GM12878 (cell line): ENCODE results near the gene SLC24A3. TPM values are rescaled to one million over a fixed set of nuclear protein-coding genes. Genes with fewer than 3 reads are reported as not detected.

Experiments
- ATAC-seq: fragments of 200-7000 bp; cut with Tn5 transposase; 3 replicates; pipeline ENCODE4 v1.9.1; 2020; ENCODE audit warnings: mild to moderate bottlenecking, moderate library complexity
- BruUV-seq: library from RNA; stranded (reverse); fragments of 400-500 nt; replicated peaks from 2 replicates; lab custom pipeline; 2021; lab: Mats Ljungman, UMichigan
- CTCF ChIA-PET: fragments of 300-600 bp; sonication (Branson Sonifier 250); formaldehyde crosslinking; extraction: SDS; loops from one replicate; lab custom pipeline; 2021; ENCODE audit warnings: inconsistent platforms; lab: Yijun Ruan, JAX
- POLR2A ChIA-PET: fragments of 350-600 bp; formaldehyde crosslinking; extraction: SDS; loops from one replicate; lab custom pipeline; 2021; ENCODE audit warnings: inconsistent platforms; lab: Charles Lee
- RAD21 ChIA-PET: fragments of 300-600 bp; sonication (Branson Sonifier 250); formaldehyde crosslinking; loops from one replicate; lab custom pipeline; 2023; ENCODE audit warnings: antibody characterized with exemption; ENCODE audit not compliant: unreplicated experiment; lab: Charles Lee
- SMC1A ChIA-PET: fragments of 300-600 bp; sonication (Branson Sonifier 250); formaldehyde crosslinking; loops from one replicate; lab custom pipeline; 2023; ENCODE audit not compliant: unreplicated experiment, uncharacterized antibody; lab: Charles Lee
- DNase-seq: peaks from one replicate; pipeline ENCODE4 v3.0.0-alpha.2; 2011; ENCODE audit warnings: low read depth, low spot score
- FAIRE-seq: peaks from 3 replicates; lab custom pipeline; 2011; peaks lifted over from hg19 to GRCh38; lab: Jason Lieb, UNC
- H2AFZ ChIP-seq: 2 replicates; pipeline ENCODE4 v1.6.0; 2011; ENCODE audit warnings: low read depth, low read length, control low read depth; ENCODE audit not compliant: control insufficient read depth
- H3K27ac ChIP-seq: 2 replicates; pipeline ENCODE4 v1.5.1; 2011; ENCODE audit warnings: control low read depth; ENCODE audit not compliant: control insufficient read depth, insufficient read depth
- H3K27me3 ChIP-seq, 2 experiments: replicated peaks in 1 of 2; 2 replicates each; pipeline versions ENCODE4 v1.6.0 to v1.6.1; 2011; ENCODE audit warnings: low read length in 1 of 2; ENCODE audit not compliant: control insufficient read depth in 2 of 2, insufficient read depth in 2 of 2
- H3K36me3 ChIP-seq, 2 experiments: 2 replicates each; pipeline ENCODE4 v1.5.1; 2011; ENCODE audit warnings: low read length in 1 of 2; ENCODE audit not compliant: control insufficient read depth in 2 of 2, insufficient read depth in 2 of 2
- H3K4me1 ChIP-seq: 2 replicates; pipeline ENCODE4 v1.6.1; 2011; ENCODE audit warnings: mild to moderate bottlenecking, low read length, moderate library complexity, mixed read lengths; ENCODE audit not compliant: control insufficient read depth, insufficient read depth
- H3K4me2 ChIP-seq: 2 replicates; pipeline ENCODE4 v1.6.0; 2011; ENCODE audit warnings: control low read depth; ENCODE audit not compliant: control insufficient read depth, insufficient read depth
- H3K4me3 ChIP-seq: fragments of 200-600 bp; sonication (generic); 2 replicates; pipeline ENCODE4 v1.5.1; 2016
- H3K79me2 ChIP-seq: 2 replicates; pipeline ENCODE4 v1.6.0; 2011; ENCODE audit warnings: low read length; ENCODE audit not compliant: control insufficient read depth, insufficient read depth
- H3K9ac ChIP-seq: 2 replicates; pipeline ENCODE4 v1.8.0; 2011; ENCODE audit warnings: low read length, control low read depth, mixed read lengths; ENCODE audit not compliant: control insufficient read depth, insufficient read depth
- H3K9me3 ChIP-seq: replicated peaks from 3 replicates; pipeline ENCODE4 v1.5.1; 2011; ENCODE audit warnings: mild to moderate bottlenecking, low read length; ENCODE audit not compliant: control insufficient read depth, insufficient read depth
- H4K20me1 ChIP-seq: 2 replicates; pipeline ENCODE4 v1.6.0; 2011; ENCODE audit not compliant: control insufficient read depth, insufficient read depth
- BCL11A ChIP-seq: IDR thresholded peaks from 2 replicates; pipeline ENCODE4 v1.6.1; 2011; ENCODE audit warnings: low read depth, low read length
- CHD2 ChIP-seq: IDR thresholded peaks from 2 replicates; pipeline ENCODE4 v1.6.1; 2011; ENCODE audit warnings: low read depth, low read length, improper control_type of control experiment, borderline replicate concordance
- FOS ChIP-seq: IDR thresholded peaks from 3 replicates; pipeline ENCODE4 v1.6.1; 2011; ENCODE audit warnings: borderline replicate concordance; ENCODE audit not compliant: insufficient read length; ENCODE audit errors: extremely low read depth
- KDM1A ChIP-seq: fragments of 200-600 bp; sonication (generic); IDR thresholded peaks from 2 replicates; pipeline ENCODE4 v1.6.1; 2016; ENCODE audit warnings: borderline replicate concordance
- KLF5 ChIP-seq: fragments of 450-650 bp; IDR thresholded peaks from 2 replicates; pipeline ENCODE4 v1.6.1; 2014; ENCODE audit warnings: mild to moderate bottlenecking; ENCODE audit not compliant: partially characterized antibody
- MTA3 ChIP-seq: IDR thresholded peaks from 2 replicates; pipeline ENCODE4 v1.6.1; 2012; ENCODE audit warnings: low read length, inconsistent platforms, borderline replicate concordance
- MYB ChIP-seq: fragments of 150-350 bp; IDR thresholded peaks from 2 replicates; pipeline ENCODE4 v1.6.1; 2014; ENCODE audit warnings: mild to moderate bottlenecking, low read depth, low read length, borderline replicate concordance
- NFIC ChIP-seq: IDR thresholded peaks from 2 replicates; pipeline ENCODE4 v1.6.1; 2012; ENCODE audit warnings: low read depth, mild to moderate bottlenecking, inconsistent platforms, low read length, moderate library complexity
- NFYA ChIP-seq: IDR thresholded peaks from 2 replicates; pipeline ENCODE4 v1.6.1; 2011; ENCODE audit warnings: low read depth, mild to moderate bottlenecking, low read length, improper control_type of control experiment, borderline replicate concordance
- NR2F1 ChIP-seq: fragments of 450-650 bp; conservative IDR thresholded peaks from 2 replicates; pipeline ENCODE4 v1.6.1; 2017; ENCODE audit warnings: mild to moderate bottlenecking
- PAX5 ChIP-seq: IDR thresholded peaks from 2 replicates; pipeline ENCODE4 v1.6.1; 2011; ENCODE audit warnings: low read depth, low read length, borderline replicate concordance
- RELA ChIP-seq: fragments of 450-650 bp; IDR thresholded peaks from 2 replicates; pipeline ENCODE4 v1.8.0; 2014; ENCODE audit warnings: borderline replicate concordance; ENCODE audit not compliant: partially characterized antibody
- SMAD1 ChIP-seq: fragments of 450-650 bp; IDR thresholded peaks from 2 replicates; pipeline ENCODE4 v1.6.1; 2018; ENCODE audit warnings: mild to moderate bottlenecking, low read depth; ENCODE audit not compliant: partially characterized antibody
- SRF ChIP-seq, 2 experiments: IDR thresholded peaks; 2 replicates each; pipeline ENCODE4 v1.6.1; 2011; ENCODE audit warnings: low read depth in 2 of 2, low read length in 2 of 2, mild to moderate bottlenecking in 1 of 2, moderate library complexity in 1 of 2
- TAF1 ChIP-seq: IDR thresholded peaks from 2 replicates; pipeline ENCODE4 v1.6.1; 2011; ENCODE audit warnings: mild to moderate bottlenecking, low read depth, low read length, borderline replicate concordance
- TARDBP ChIP-seq: IDR thresholded peaks from 2 replicates; pipeline ENCODE4 v1.6.1; 2016; ENCODE audit warnings: borderline replicate concordance
- TCF12 ChIP-seq: IDR thresholded peaks from 2 replicates; pipeline ENCODE4 v1.6.1; 2011; ENCODE audit warnings: low read depth, mild to moderate bottlenecking, low read length
- TCF7 ChIP-seq: IDR thresholded peaks from 2 replicates; pipeline ENCODE4 v1.6.1; 2014; ENCODE audit warnings: antibody characterized with exemption, borderline replicate concordance
- ZNF207 ChIP-seq: fragments of 450-650 bp; IDR thresholded peaks from 2 replicates; pipeline ENCODE4 v1.6.1; 2014; ENCODE audit warnings: antibody characterized with exemption, mild to moderate bottlenecking, borderline replicate concordance
- WGBS: methylation state at CpG from one replicate; pipeline ENCODE4 v1.1.6; 2016; ENCODE audit warnings: low lambda C conversion rate; ENCODE audit not compliant: insufficient replicate concordance, insufficient coverage; ENCODE audit errors: missing lambda C conversion rate; 5-methylcytosine and 5-hydroxymethylcytosine counted together
- in situ Hi-C: fragments of 300-500 bp; cut with MboI; formaldehyde crosslinking; loops from 9 replicates; pipeline ENCODE4 v1.14.3; 2018; ENCODE audit warnings: mixed read lengths
- intact Hi-C: fragments of 100-400 bp; cut with micrococcal nuclease; formaldehyde crosslinking; loops from one replicate; pipeline ENCODE4 v1.14.2; 2022; ENCODE audit not compliant: unreplicated experiment
- polyA plus RNA-seq, 11 experiments: library from polyadenylated mRNA; depleted of rRNA in 4 of 11; unstranded in 6 of 11; stranded (reverse) in 5 of 11; fragments of >200 nt; fragmentation: Nextera tagmentation in 4 of 11; fragmentation: Illumina TruSeq in 1 of 11; extraction: Ambion mirVana in 4 of 11; extraction: Trizol in 1 of 11; gene quantifications; 1 replicate in 1 of 11; 2 replicates in 10 of 11; pipeline versions ENCODE4 v1.2.1 to v1.2.3, GENCODE V29; 2011 to 2016; ENCODE audit warnings: inconsistent platforms in 2 of 11, missing spikeins in 2 of 11, low read depth in 1 of 11
- total RNA-seq, 4 experiments: library from RNA; depleted of rRNA in 3 of 4; stranded (reverse); fragments of >200 nt in 3 of 4; fragmentation: Illumina TruSeq in 1 of 4; extraction: Trizol in 1 of 4; gene quantifications; 2 replicates each; pipeline versions ENCODE4 v1.2.1 to v1.2.3, GENCODE V29; 2013 to 2021
- TF ChIP-seq, protein P1 (sequence below): IDR thresholded peaks from 2 replicates; pipeline ENCODE4 v1.6.1; 2011; ENCODE audit warnings: low read depth, mild to moderate bottlenecking, low read length, moderate library complexity, borderline replicate concordance; ENCODE audit errors: extremely low read depth
- TF ChIP-seq, protein P2 (sequence below): IDR thresholded peaks from 2 replicates; pipeline ENCODE4 v1.6.1; 2011; ENCODE audit warnings: low read depth, low read length, improper control_type of control experiment, borderline replicate concordance
- TF ChIP-seq, protein P3 (sequence below), 3 experiments: IDR thresholded peaks in 2 of 3; conservative IDR thresholded peaks in 1 of 3; 2 replicates each; pipeline ENCODE4 v1.5.1; 2011; ENCODE audit warnings: low read depth in 3 of 3, low read length in 3 of 3, mild to moderate bottlenecking in 3 of 3, control low read depth in 2 of 3, moderate library complexity in 2 of 3, inconsistent platforms in 1 of 3, mixed read lengths in 1 of 3; ENCODE audit not compliant: control insufficient read depth in 2 of 3, insufficient read depth in 1 of 3; ENCODE audit errors: extremely low read depth in 1 of 3

Gene SLC24A3
- total and polyA plus RNA-seq, 10 of the 15 experiments (the other 5 are each of a cell fraction or from before 2014, with no cell fraction given): 0.04 TPM; not detected in 9

DNA sequence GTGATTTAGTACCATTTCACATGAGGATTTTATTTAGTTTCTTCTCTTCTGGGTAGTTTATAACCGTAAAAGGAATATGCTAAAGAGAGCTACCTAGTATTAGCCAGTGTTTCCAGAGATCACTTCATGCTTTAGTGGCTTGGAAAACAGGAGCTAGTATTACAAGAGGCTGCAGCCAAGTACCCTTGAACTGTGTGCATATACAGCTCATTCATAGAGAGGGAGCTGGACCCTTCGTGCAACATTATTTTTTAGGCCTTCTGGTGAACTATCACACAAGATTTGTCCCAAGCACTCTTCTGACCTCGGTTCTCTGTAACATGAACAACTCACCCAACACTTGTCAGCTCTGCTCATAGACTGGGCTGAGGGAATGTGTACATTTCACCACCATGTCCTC, 470.7 kb downstream of the SLC24A3 start (continued):
- TF ChIP-seq, protein P1, sequence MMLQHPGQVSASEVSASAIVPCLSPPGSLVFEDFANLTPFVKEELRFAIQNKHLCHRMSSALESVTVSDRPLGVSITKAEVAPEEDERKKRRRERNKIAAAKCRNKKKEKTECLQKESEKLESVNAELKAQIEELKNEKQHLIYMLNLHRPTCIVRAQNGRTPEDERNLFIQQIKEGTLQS: no peak
- no peak for TF ChIP-seq PAX5

DNA sequence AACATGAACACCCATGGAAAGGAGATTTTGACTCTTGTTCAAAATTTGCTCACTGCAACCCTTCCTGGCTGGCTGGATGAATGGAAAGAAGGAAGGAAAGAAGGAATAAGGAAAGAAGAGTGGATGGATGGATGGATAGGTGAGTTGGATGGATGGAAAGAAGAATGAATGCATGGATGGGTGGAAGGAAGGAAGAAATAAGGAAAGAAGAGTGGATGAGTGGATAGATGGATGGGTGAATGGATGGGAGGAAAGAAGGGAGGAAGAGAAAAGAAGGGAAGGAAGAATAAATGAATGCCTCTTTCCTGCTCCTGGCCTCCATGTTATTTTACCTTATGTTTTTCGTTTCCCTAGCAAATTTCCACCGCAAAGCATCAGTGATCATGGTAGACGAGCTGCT, 471.4 kb downstream of the SLC24A3 start:
- FAIRE-seq: no peak
- no peaks in the 10 kb centered on the region for H3K79me2 ChIP-seq
- intact Hi-C loops (no loop called here), in situ Hi-C loops (no loop called here)
- ChIA-PET RAD21 (interaction anchor here (1.5 kb wide), 1 partner anchor 9 kb away, joined by 6 read pairs; no protein-coding TSS in a partner anchor), CTCF (interaction anchor here (0.6 to 2.2 kb wide), 3 partner anchors 12 to 478 kb away, joined by 3 to 7 read pairs (median 4); no protein-coding TSS in a partner anchor), SMC1A (interaction anchor here (0.7 kb wide), 1 partner anchor 11 kb away, joined by 3 read pairs; no protein-coding TSS in a partner anchor), POLR2A (no interaction called here)
- H3K36me3 ChIP-seq: no peaks in the 10 kb centered on the region
- DNase-seq: no peak
- H3K27ac ChIP-seq: no peak overlapping the region
- H4K20me1 ChIP-seq: no peaks in the 10 kb centered on the region
- H3K9ac ChIP-seq: no peak overlapping the region
- H3K4me3 ChIP-seq: no peak overlapping the region
- no peaks in the 10 kb centered on the region for H3K4me1 ChIP-seq
- H2AFZ ChIP-seq: no peak overlapping the region
- peaks cover 2% of the 10 kb centered on the region; the same call in 1 of the 3 replicates for H3K9me3 ChIP-seq
- WGBS: 25% methylated on average over 3 of the region's 3 CpGs
- ATAC-seq: no peak
- no TSS peak for BruUV-seq
- TF ChIP-seq MYB (no peak), MTA3 (no peak), NFIC (no peak), KLF5 (no peak), KDM1A (no peak), TAF1 (no peak), TARDBP (no peak), SRF (IDR thresholded peaks at IDR 0.05; ENCODE audit: low read depth in 2 of 2, low read length in 2 of 2) (no peak), ZNF207 (no peak), FOS (no peak), RELA (no peak), NR2F1 (no peak), BCL11A (no peak), CHD2 (no peak), NFYA (no peak), SMAD1 (no peak), TCF7 (no peak), TCF12 (no peak)
- TF ChIP-seq, protein P2, sequence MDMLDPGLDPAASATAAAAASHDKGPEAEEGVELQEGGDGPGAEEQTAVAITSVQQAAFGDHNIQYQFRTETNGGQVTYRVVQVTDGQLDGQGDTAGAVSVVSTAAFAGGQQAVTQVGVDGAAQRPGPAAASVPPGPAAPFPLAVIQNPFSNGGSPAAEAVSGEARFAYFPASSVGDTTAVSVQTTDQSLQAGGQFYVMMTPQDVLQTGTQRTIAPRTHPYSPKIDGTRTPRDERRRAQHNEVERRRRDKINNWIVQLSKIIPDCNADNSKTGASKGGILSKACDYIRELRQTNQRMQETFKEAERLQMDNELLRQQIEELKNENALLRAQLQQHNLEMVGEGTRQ: no peak
- TF ChIP-seq, protein P3, sequence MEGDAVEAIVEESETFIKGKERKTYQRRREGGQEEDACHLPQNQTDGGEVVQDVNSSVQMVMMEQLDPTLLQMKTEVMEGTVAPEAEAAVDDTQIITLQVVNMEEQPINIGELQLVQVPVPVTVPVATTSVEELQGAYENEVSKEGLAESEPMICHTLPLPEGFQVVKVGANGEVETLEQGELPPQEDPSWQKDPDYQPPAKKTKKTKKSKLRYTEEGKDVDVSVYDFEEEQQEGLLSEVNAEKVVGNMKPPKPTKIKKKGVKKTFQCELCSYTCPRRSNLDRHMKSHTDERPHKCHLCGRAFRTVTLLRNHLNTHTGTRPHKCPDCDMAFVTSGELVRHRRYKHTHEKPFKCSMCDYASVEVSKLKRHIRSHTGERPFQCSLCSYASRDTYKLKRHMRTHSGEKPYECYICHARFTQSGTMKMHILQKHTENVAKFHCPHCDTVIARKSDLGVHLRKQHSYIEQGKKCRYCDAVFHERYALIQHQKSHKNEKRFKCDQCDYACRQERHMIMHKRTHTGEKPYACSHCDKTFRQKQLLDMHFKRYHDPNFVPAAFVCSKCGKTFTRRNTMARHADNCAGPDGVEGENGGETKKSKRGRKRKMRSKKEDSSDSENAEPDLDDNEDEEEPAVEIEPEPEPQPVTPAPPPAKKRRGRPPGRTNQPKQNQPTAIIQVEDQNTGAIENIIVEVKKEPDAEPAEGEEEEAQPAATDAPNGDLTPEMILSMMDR (IDR thresholded peaks at IDR 0.05 in 2 of 3, conservative IDR thresholded peaks at IDR 0.05 in 1 of 3; ENCODE audit: control insufficient read depth in 2 of 3, extremely low read depth in 1 of 3, insufficient read depth in 1 of 3, low read depth in 3 of 3, low read length in 3 of 3): no peak
- no peak overlapping the region for H3K4me2 ChIP-seq
- H3K27me3 ChIP-seq: no peaks in the 10 kb centered on the region
